ENCODE measurements around the gene ADAM12.
A peak's percentile ranks its signal among the peaks of the same experiment; 100 is the strongest.

DNA sequence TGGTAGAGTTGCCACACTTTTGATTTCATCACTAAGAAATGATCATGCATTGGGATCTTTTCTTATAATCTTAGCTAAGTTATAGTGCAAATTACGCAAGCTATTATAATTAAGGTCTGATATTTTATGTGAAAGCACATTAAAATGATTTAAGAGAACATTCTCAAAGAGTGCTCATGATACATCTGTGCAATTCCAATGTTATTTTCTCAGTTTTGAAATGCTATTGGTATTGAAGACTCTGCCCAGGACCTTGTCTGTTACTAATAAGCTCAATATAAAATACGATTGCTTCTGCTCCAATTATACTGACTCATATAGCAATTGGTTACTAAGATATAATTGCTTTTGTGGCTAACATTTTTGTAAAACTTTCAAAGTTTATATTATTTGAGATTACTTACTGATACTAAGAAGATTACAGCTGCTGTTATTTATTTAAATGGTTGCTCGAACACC, 180.9 kb downstream of the ADAM12 start:
- TF ChIP-seq POLR2AphosphoS5 (IDR thresholded peaks at IDR 0.05) (peak in 1 of 3 donors; percentile 13), POLR2A (IDR thresholded peaks at IDR 0.05) (no peak)
- TF ChIP-seq, protein P1, sequence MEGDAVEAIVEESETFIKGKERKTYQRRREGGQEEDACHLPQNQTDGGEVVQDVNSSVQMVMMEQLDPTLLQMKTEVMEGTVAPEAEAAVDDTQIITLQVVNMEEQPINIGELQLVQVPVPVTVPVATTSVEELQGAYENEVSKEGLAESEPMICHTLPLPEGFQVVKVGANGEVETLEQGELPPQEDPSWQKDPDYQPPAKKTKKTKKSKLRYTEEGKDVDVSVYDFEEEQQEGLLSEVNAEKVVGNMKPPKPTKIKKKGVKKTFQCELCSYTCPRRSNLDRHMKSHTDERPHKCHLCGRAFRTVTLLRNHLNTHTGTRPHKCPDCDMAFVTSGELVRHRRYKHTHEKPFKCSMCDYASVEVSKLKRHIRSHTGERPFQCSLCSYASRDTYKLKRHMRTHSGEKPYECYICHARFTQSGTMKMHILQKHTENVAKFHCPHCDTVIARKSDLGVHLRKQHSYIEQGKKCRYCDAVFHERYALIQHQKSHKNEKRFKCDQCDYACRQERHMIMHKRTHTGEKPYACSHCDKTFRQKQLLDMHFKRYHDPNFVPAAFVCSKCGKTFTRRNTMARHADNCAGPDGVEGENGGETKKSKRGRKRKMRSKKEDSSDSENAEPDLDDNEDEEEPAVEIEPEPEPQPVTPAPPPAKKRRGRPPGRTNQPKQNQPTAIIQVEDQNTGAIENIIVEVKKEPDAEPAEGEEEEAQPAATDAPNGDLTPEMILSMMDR (IDR thresholded peaks at IDR 0.05) = no peak

Measured in suprapubic skin (tissue), 4 donors.